Measurements from ENCODE around the gene MYO16.

Gene MYO16

GRCh38 chr13:109111141-109111540 is 481.7 kb downstream of the MYO16 start:
- no peak for TF ChIP-seq EZH2phosphoT487 (IDR thresholded peaks at IDR 0.05; ENCODE audit: borderline replicate concordance)

GRCh38 chr13:109113427-109113826 is 484.0 kb downstream of the MYO16 start:
- no peaks in the 10 kb centered on the region for H3K79me2 ChIP-seq (ENCODE audit: insufficient read depth, low read length)
- no peaks in the 10 kb centered on the region for H3K9me2 ChIP-seq (replicated peaks; ENCODE audit: low read depth, low read length)
- H3F3A ChIP-seq (ENCODE audit: low read depth), result no peaks in the 10 kb centered on the region
- H3K4me2 ChIP-seq (ENCODE audit: low read depth, low read length, poor library complexity, severe bottlenecking), result no peak overlapping the region
- H3K4me1 ChIP-seq (ENCODE audit: insufficient read depth, low read length, poor library complexity, severe bottlenecking), result peaks cover 3% of the 10 kb centered on the region
- H3K4me3 ChIP-seq (ENCODE audit: low read length, poor library complexity, severe bottlenecking), result no peak overlapping the region
- H2AFZ ChIP-seq (ENCODE audit: low read length), result no peak overlapping the region
- no peaks in the 10 kb centered on the region for H3K27me3 ChIP-seq (ENCODE audit: insufficient read depth, low read length, poor library complexity, severe bottlenecking)
- TF ChIP-seq CTCF (conservative IDR thresholded peaks at IDR 0.05; ENCODE audit: low read length), result no peak
- no peak for TF ChIP-seq EZH2phosphoT487 (IDR thresholded peaks at IDR 0.05; ENCODE audit: borderline replicate concordance)
- no peaks in the 10 kb centered on the region for H3K9me3 ChIP-seq (ENCODE audit: insufficient read depth, low read depth, low read length)
- H3K9ac ChIP-seq (ENCODE audit: low read depth, low read length, poor library complexity, severe bottlenecking), result no peak overlapping the region
- no peaks in the 10 kb centered on the region for H3K36me3 ChIP-seq (ENCODE audit: insufficient read depth, low read length)
- no peaks in the 10 kb centered on the region for H4K20me1 ChIP-seq (ENCODE audit: insufficient read depth, low read length, poor library complexity, severe bottlenecking)

More at GRCh38 chr13:109111141-109111540, 481.7 kb downstream of the MYO16 start:
- Histone ChIP-seq H3K9me2 (replicated peaks; ENCODE audit: low read depth, low read length) (no peaks in the 10 kb centered on the region), H2AFZ (ENCODE audit: low read length) (no peak overlapping the region), H3K4me3 (ENCODE audit: low read length, poor library complexity, severe bottlenecking) (no peak overlapping the region), H3F3A (ENCODE audit: low read depth) (no peaks in the 10 kb centered on the region), H3K4me2 (ENCODE audit: low read depth, low read length, poor library complexity, severe bottlenecking) (no peak overlapping the region), H4K20me1 (ENCODE audit: insufficient read depth, low read length, poor library complexity, severe bottlenecking) (no peaks in the 10 kb centered on the region), H3K36me3 (ENCODE audit: insufficient read depth, low read length) (no peaks in the 10 kb centered on the region), H3K27me3 (ENCODE audit: insufficient read depth, low read length, poor library complexity, severe bottlenecking) (no peaks in the 10 kb centered on the region), H3K4me1 (ENCODE audit: insufficient read depth, low read length, poor library complexity, severe bottlenecking) (peaks cover 3% of the 10 kb centered on the region), H3K79me2 (ENCODE audit: insufficient read depth, low read length) (no peaks in the 10 kb centered on the region), H3K9ac (ENCODE audit: low read depth, low read length, poor library complexity, severe bottlenecking) (no peak overlapping the region), H3K9me3 (ENCODE audit: insufficient read depth, low read depth, low read length) (no peaks in the 10 kb centered on the region)

GRCh38 chr13:109114162-109114561 is 484.8 kb downstream of the MYO16 start:
- Histone ChIP-seq H3K4me3 (ENCODE audit: low read length, poor library complexity, severe bottlenecking) (no peak overlapping the region), H3F3A (ENCODE audit: low read depth) (no peaks in the 10 kb centered on the region), H3K9me3 (ENCODE audit: insufficient read depth, low read depth, low read length) (no peaks in the 10 kb centered on the region), H4K20me1 (ENCODE audit: insufficient read depth, low read length, poor library complexity, severe bottlenecking) (no peaks in the 10 kb centered on the region), H3K27me3 (ENCODE audit: insufficient read depth, low read length, poor library complexity, severe bottlenecking) (no peaks in the 10 kb centered on the region), H3K4me1 (ENCODE audit: insufficient read depth, low read length, poor library complexity, severe bottlenecking) (peaks cover 3% of the 10 kb centered on the region), H2AFZ (ENCODE audit: low read length) (no peak overlapping the region), H3K79me2 (ENCODE audit: insufficient read depth, low read length) (no peaks in the 10 kb centered on the region), H3K4me2 (ENCODE audit: low read depth, low read length, poor library complexity, severe bottlenecking) (no peak overlapping the region), H3K9me2 (replicated peaks; ENCODE audit: low read depth, low read length) (no peaks in the 10 kb centered on the region), H3K9ac (ENCODE audit: low read depth, low read length, poor library complexity, severe bottlenecking) (no peak overlapping the region), H3K36me3 (ENCODE audit: insufficient read depth, low read length) (no peaks in the 10 kb centered on the region)
- no peak for TF ChIP-seq CTCF (conservative IDR thresholded peaks at IDR 0.05; ENCODE audit: low read length)
- TF ChIP-seq EZH2phosphoT487 (IDR thresholded peaks at IDR 0.05; ENCODE audit: borderline replicate concordance), result no peak

GRCh38 chr13:109114991-109115390 is 485.6 kb downstream of the MYO16 start:
- TF ChIP-seq CTCF (conservative IDR thresholded peaks at IDR 0.05; ENCODE audit: low read length) (no peak), EZH2phosphoT487 (IDR thresholded peaks at IDR 0.05; ENCODE audit: borderline replicate concordance) (no peak)
- Histone ChIP-seq H2AFZ (ENCODE audit: low read length) (no peak overlapping the region), H3F3A (ENCODE audit: low read depth) (no peaks in the 10 kb centered on the region), H3K4me1 (ENCODE audit: insufficient read depth, low read length, poor library complexity, severe bottlenecking) (peaks cover 3% of the 10 kb centered on the region), H3K9ac (ENCODE audit: low read depth, low read length, poor library complexity, severe bottlenecking) (no peak overlapping the region), H3K4me2 (ENCODE audit: low read depth, low read length, poor library complexity, severe bottlenecking) (no peak overlapping the region), H3K9me3 (ENCODE audit: insufficient read depth, low read depth, low read length) (no peaks in the 10 kb centered on the region), H3K27me3 (ENCODE audit: insufficient read depth, low read length, poor library complexity, severe bottlenecking) (no peaks in the 10 kb centered on the region), H3K4me3 (ENCODE audit: low read length, poor library complexity, severe bottlenecking) (no peak overlapping the region), H3K9me2 (replicated peaks; ENCODE audit: low read depth, low read length) (no peaks in the 10 kb centered on the region), H3K36me3 (ENCODE audit: insufficient read depth, low read length) (no peaks in the 10 kb centered on the region), H4K20me1 (ENCODE audit: insufficient read depth, low read length, poor library complexity, severe bottlenecking) (no peaks in the 10 kb centered on the region), H3K79me2 (ENCODE audit: insufficient read depth, low read length) (no peaks in the 10 kb centered on the region)
